ENCODE data around the gene SUFU. TPM values are rescaled to one million over a fixed set of nuclear protein-coding genes. Genes with fewer than 3 reads are reported as not detected.

The SUFU gene
- total and polyA plus RNA-seq, 5 donors from 2014 or later, result 2.4 to 17.8 (median 5.0) TPM

GRCh38 chr10:102624751-102625645 is 121.2 kb downstream of the SUFU start:
- H3K4me1 ChIP-seq (ENCODE audit: control insufficient read depth, insufficient read depth, low read length, poor library complexity, severe bottlenecking), result peaks cover 14% of the 10 kb centered on the region
- no peak for ATAC-seq (ENCODE audit: low read depth in 2 of 2)
- peaks cover 14% of the 10 kb centered on the region for H3K36me3 Mint-ChIP-seq
- no peak overlapping the region for H3K4me3 Mint-ChIP-seq
- peaks cover 2% of the 10 kb centered on the region for H3K36me3 ChIP-seq (ENCODE audit: control insufficient read depth, insufficient read depth, low read length)
- DNase-seq, result no peak
- peak overlapping the region; percentile 11 to 65 (median 57) for H3K27ac Mint-ChIP-seq
- H3K27me3 Mint-ChIP-seq, result no peaks in the 10 kb centered on the region
- peaks cover 0 to 23% (median 10%) of the 10 kb centered on the region in 4 donors for H3K4me1 Mint-ChIP-seq
- no peaks in the 10 kb centered on the region for H3K9me3 ChIP-seq (ENCODE audit: control insufficient read depth in 2 of 2, low read length in 2 of 2)
- H3K27me3 ChIP-seq (ENCODE audit: control insufficient read depth, insufficient read depth, low read length), result no peaks in the 10 kb centered on the region
- H3K9me3 Mint-ChIP-seq, result no peaks in the 10 kb centered on the region
- no peak overlapping the region for H3K27ac ChIP-seq (ENCODE audit: insufficient read depth, low read length, poor library complexity, severe bottlenecking)
- H3K4me3 ChIP-seq (ENCODE audit: low read depth, low read length), result no peak overlapping the region

GRCh38 chr10:102626026-102626685 is 122.4 kb downstream of the SUFU start:
- H3K36me3 Mint-ChIP-seq, result peaks cover 16% of the 10 kb centered on the region
- no peak overlapping the region for H3K4me3 Mint-ChIP-seq
- no peak overlapping the region for H3K27ac Mint-ChIP-seq
- H3K27ac ChIP-seq (ENCODE audit: insufficient read depth, low read length, poor library complexity, severe bottlenecking), result no peak overlapping the region
- H3K9me3 ChIP-seq (ENCODE audit: control insufficient read depth in 2 of 2, low read length in 2 of 2), result no peaks in the 10 kb centered on the region
- peaks cover 1 to 19% (median 7%) of the 10 kb centered on the region in 4 donors for H3K4me1 Mint-ChIP-seq
- H3K36me3 ChIP-seq (ENCODE audit: control insufficient read depth, insufficient read depth, low read length), result peaks cover 3% of the 10 kb centered on the region
- H3K27me3 ChIP-seq (ENCODE audit: control insufficient read depth, insufficient read depth, low read length), result no peaks in the 10 kb centered on the region
- peaks cover 9% of the 10 kb centered on the region for H3K4me1 ChIP-seq (ENCODE audit: control insufficient read depth, insufficient read depth, low read length, poor library complexity, severe bottlenecking)
- no peak for DNase-seq
- H3K9me3 Mint-ChIP-seq, result no peaks in the 10 kb centered on the region
- ATAC-seq (ENCODE audit: low read depth in 2 of 2), result no peak
- no peak overlapping the region for H3K4me3 ChIP-seq (ENCODE audit: low read depth, low read length)
- H3K27me3 Mint-ChIP-seq, result no peaks in the 10 kb centered on the region

DNA sequence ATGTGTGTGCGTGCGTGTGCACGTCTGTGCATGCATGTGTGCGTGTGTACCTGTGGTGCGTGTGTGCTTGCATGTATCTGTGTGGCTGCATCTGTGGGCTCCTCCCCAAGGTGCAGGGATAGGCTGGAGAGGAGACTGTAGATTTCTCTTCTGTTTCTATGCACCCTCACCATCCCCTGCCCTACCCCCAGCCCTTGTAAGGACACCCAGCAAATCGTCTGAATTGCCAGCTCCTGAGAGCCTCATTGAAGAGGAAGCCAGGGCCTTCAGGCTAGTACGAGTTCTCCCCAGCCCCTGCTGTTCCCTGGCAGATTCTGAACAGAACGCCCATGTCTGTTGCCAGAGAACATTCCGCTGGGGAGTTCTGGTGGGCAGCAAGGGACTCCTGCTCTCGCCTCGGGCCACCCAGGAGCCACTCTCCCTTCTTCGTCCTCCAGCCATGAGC is 123.5 kb downstream of the SUFU start:
- no peaks in the 10 kb centered on the region for H3K27me3 Mint-ChIP-seq
- peaks cover 19% of the 10 kb centered on the region for H3K36me3 Mint-ChIP-seq
- no peaks in the 10 kb centered on the region for H3K9me3 Mint-ChIP-seq
- no peaks in the 10 kb centered on the region for H3K27me3 ChIP-seq (ENCODE audit: control insufficient read depth, insufficient read depth, low read length)
- no peak for DNase-seq
- no peak overlapping the region for H3K4me3 Mint-ChIP-seq
- H3K4me1 ChIP-seq (ENCODE audit: control insufficient read depth, insufficient read depth, low read length, poor library complexity, severe bottlenecking), result peaks cover 1% of the 10 kb centered on the region
- peaks cover 3% of the 10 kb centered on the region for H3K36me3 ChIP-seq (ENCODE audit: control insufficient read depth, insufficient read depth, low read length)
- H3K4me1 Mint-ChIP-seq, result peaks cover 0 to 16% (median 9%) of the 10 kb centered on the region in 4 donors
- no peak overlapping the region for H3K27ac ChIP-seq (ENCODE audit: insufficient read depth, low read length, poor library complexity, severe bottlenecking)
- no peak overlapping the region for H3K27ac Mint-ChIP-seq
- H3K4me3 ChIP-seq (ENCODE audit: low read depth, low read length), result no peak overlapping the region
- no peak for ATAC-seq (ENCODE audit: low read depth in 2 of 2)
- H3K9me3 ChIP-seq (ENCODE audit: control insufficient read depth in 2 of 2, low read length in 2 of 2), result no peaks in the 10 kb centered on the region

DNA sequence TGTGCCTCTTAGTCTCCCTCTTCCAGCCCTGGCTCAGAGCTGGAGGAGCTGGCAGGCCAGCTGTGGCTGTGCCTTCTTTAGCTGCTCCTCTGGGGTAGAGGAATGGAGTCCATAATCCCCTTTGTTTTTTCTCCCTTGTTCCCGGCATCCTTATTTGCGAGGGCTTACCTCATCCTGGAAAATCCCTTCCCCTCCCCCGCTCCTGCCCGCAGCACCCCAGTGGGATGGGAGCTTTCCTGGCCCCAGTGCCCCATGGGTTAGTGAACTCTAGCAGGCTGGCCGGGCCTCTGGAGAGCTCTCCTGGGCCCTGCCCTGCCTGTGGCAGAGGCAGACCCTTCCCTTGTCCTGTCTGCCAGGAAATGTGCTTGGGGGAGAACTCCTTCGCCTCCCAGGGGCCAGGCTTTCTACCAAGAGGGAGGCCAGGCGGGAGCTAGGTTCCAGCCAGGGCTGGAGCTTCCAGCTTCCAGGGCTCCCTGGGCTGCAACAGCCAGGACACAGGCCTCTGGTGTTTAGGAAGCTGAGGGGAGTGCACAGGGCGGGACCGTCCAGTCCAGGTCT is 124.0 kb downstream of the SUFU start:
- H3K4me1 ChIP-seq (ENCODE audit: control insufficient read depth, insufficient read depth, low read length, poor library complexity, severe bottlenecking), result peaks cover 6% of the 10 kb centered on the region
- no peaks in the 10 kb centered on the region for H3K27me3 Mint-ChIP-seq
- H3K27ac ChIP-seq (ENCODE audit: insufficient read depth, low read length, poor library complexity, severe bottlenecking), result no peak overlapping the region
- no peaks in the 10 kb centered on the region for H3K9me3 Mint-ChIP-seq
- no peak overlapping the region for H3K27ac Mint-ChIP-seq
- ATAC-seq (ENCODE audit: low read depth in 2 of 2), result no peak
- H3K4me1 Mint-ChIP-seq, result peaks cover 0 to 21% (median 13%) of the 10 kb centered on the region in 4 donors
- peaks cover 19% of the 10 kb centered on the region for H3K36me3 Mint-ChIP-seq
- H3K27me3 ChIP-seq (ENCODE audit: control insufficient read depth, insufficient read depth, low read length), result no peaks in the 10 kb centered on the region
- DNase-seq, result no peak
- no peak overlapping the region for H3K4me3 Mint-ChIP-seq
- H3K4me3 ChIP-seq (ENCODE audit: low read depth, low read length), result no peak overlapping the region
- H3K9me3 ChIP-seq (ENCODE audit: control insufficient read depth in 2 of 2, low read length in 2 of 2), result no peaks in the 10 kb centered on the region
- H3K36me3 ChIP-seq (ENCODE audit: control insufficient read depth, insufficient read depth, low read length), result peaks cover 3% of the 10 kb centered on the region

DNA sequence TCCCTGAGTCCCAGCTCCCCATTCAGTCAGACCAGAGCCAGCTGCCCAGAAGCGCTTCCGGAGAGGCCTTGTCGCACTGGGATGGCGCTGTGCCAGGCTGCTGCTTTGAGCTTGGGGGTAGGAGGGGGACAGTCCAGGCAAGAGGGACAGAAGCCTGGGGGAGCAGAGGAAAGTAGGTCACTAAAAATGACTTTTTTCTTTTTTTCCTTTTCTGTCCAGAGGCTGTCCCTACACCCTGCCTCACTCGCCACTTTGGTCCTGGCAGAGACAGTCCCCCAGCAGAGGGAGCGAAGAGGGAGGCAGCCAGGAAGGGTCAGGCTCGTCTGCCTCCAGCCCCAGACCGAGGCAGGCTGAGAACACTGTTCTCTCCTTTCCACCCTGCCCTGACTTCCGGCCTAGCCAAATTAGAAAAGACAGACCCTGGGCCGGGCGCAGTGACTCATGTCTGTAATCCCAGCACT is 124.7 kb downstream of the SUFU start:
- Histone ChIP-seq H3K36me3 (ENCODE audit: control insufficient read depth, insufficient read depth, low read length) (peaks cover 3% of the 10 kb centered on the region), H3K27ac (ENCODE audit: insufficient read depth, low read length, poor library complexity, severe bottlenecking) (no peak overlapping the region), H3K4me1 (ENCODE audit: control insufficient read depth, insufficient read depth, low read length, poor library complexity, severe bottlenecking) (peaks cover 13% of the 10 kb centered on the region), H3K9me3 (ENCODE audit: control insufficient read depth in 2 of 2, low read length in 2 of 2) (no peaks in the 10 kb centered on the region), H3K4me3 (ENCODE audit: low read depth, low read length) (no peak overlapping the region), H3K27me3 (ENCODE audit: control insufficient read depth, insufficient read depth, low read length) (no peaks in the 10 kb centered on the region)
- H3K27me3 Mint-ChIP-seq, result no peaks in the 10 kb centered on the region
- peaks cover 19% of the 10 kb centered on the region for H3K36me3 Mint-ChIP-seq
- H3K4me1 Mint-ChIP-seq, result peaks cover 0 to 24% (median 17%) of the 10 kb centered on the region in 4 donors
- DNase-seq, result no peak
- no peak overlapping the region for H3K4me3 Mint-ChIP-seq
- H3K27ac Mint-ChIP-seq, result no peak overlapping the region
- no peak for ATAC-seq (ENCODE audit: low read depth in 2 of 2)
- no peaks in the 10 kb centered on the region for H3K9me3 Mint-ChIP-seq

DNA sequence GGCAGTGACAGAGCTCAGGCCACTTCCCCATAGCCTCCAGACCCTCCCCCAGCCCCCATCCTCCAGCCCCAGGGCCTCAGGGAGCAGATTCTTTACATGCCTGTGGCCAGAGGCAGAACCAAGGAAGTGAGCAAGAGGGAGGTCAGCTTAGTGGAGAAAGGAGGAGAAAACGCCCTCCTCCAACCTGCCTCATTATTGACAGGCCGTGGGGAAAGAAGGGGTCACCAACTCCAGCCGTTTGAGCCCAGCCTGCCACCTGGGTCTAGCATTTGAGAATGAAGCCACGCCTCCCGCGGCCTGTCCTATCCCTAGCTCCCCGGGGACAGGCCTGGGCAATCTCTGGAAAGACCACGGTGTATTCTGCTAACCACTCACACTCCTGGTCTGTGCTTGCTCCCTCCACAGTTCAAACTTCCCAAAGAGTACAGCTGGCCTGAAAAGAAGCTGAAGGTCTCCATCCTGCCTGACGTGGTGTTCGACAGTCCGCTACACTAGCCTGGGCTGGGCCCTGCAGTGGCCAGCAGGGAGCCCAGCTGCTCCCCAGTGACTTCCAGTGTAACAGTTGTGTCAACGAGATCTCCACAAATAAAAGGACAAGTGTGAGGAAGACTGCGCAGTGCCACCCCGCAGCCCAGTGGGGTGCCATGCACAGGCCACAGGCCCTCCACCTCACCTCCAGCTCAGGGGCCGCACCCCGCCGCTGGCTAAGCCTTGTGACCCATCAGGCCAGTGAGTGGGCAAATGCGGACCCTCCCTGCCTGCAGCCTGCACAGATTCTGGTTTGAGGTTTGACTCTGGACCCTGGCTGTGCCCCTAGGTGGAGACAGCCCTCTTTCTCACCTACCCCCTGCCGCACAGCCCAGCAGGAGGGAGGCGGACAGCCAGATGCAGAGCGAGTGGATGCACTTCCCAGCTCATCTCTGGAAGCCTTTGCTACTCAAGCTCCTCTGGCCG is 126.2 kb downstream of the SUFU start:
- H3K4me1 ChIP-seq (ENCODE audit: control insufficient read depth, insufficient read depth, low read length, poor library complexity, severe bottlenecking), result peaks cover 27% of the 10 kb centered on the region
- DNase-seq (no peak), ATAC-seq (ENCODE audit: low read depth in 2 of 2) (no peak)
- Mint-ChIP-seq H3K4me1 (peaks cover 0 to 38% (median 23%) of the 10 kb centered on the region in 4 donors), H3K27ac (peak overlapping the region in 1 of 3 donors; percentile 67), H3K9me3 (no peaks in the 10 kb centered on the region), H3K27me3 (no peaks in the 10 kb centered on the region), H3K36me3 (peaks cover 12% of the 10 kb centered on the region), H3K4me3 (no peak overlapping the region)
- no peak overlapping the region for H3K27ac ChIP-seq (ENCODE audit: insufficient read depth, low read length, poor library complexity, severe bottlenecking)
- no peak overlapping the region for H3K4me3 ChIP-seq (ENCODE audit: low read depth, low read length)
- H3K36me3 ChIP-seq (ENCODE audit: control insufficient read depth, insufficient read depth, low read length), result peaks cover 3% of the 10 kb centered on the region
- no peaks in the 10 kb centered on the region for H3K27me3 ChIP-seq (ENCODE audit: control insufficient read depth, insufficient read depth, low read length)
- no peaks in the 10 kb centered on the region for H3K9me3 ChIP-seq (ENCODE audit: control insufficient read depth in 2 of 2, low read length in 2 of 2)

GRCh38 chr10:102630663-102631062 is 126.9 kb downstream of the SUFU start:
- Histone ChIP-seq H3K27me3 (ENCODE audit: control insufficient read depth, insufficient read depth, low read length) (no peaks in the 10 kb centered on the region), H3K9me3 (ENCODE audit: control insufficient read depth in 2 of 2, low read length in 2 of 2) (no peaks in the 10 kb centered on the region), H3K4me3 (ENCODE audit: low read depth, low read length) (no peak overlapping the region), H3K4me1 (ENCODE audit: control insufficient read depth, insufficient read depth, low read length, poor library complexity, severe bottlenecking) (peaks cover 35% of the 10 kb centered on the region), H3K27ac (ENCODE audit: insufficient read depth, low read length, poor library complexity, severe bottlenecking) (no peak overlapping the region), H3K36me3 (ENCODE audit: control insufficient read depth, insufficient read depth, low read length) (peaks cover 3% of the 10 kb centered on the region)
- Mint-ChIP-seq H3K4me3 (no peak overlapping the region), H3K4me1 (peaks cover 6 to 45% (median 29%) of the 10 kb centered on the region in 4 donors), H3K27me3 (no peaks in the 10 kb centered on the region), H3K27ac (peak overlapping the region in 1 of 3 donors; percentile 67), H3K36me3 (peaks cover 11% of the 10 kb centered on the region), H3K9me3 (no peaks in the 10 kb centered on the region)
- ATAC-seq (ENCODE audit: low read depth in 2 of 2), result no peak
- DNase-seq, result no peak
